ENCODE data around the gene PPM1L. TPM values are rescaled to one million over a fixed set of nuclear protein-coding genes. Genes with fewer than 3 reads are reported as not detected.
"Not testable (repeated sequence)": the region's sequence is repeated elsewhere in the genome, so short reads cannot be mapped to it uniquely, and the experiment has no call there.

Gene PPM1L
- total RNA-seq, 2 donors from 2014 or later = 7.6 to 13.7 TPM

GRCh38 chr3:160977773-160978172, 221.7 kb downstream of the PPM1L start:
- Histone ChIP-seq H3K4me1 (no peaks in the 10 kb centered on the region), H3K27ac (no peak overlapping the region), H3K36me3 (replicated peaks in 1 of 2; ENCODE audit: insufficient read depth in 1 of 2, low read depth in 2 of 2) (no peaks in the 10 kb centered on the region), H3K9me3 (no peaks in the 10 kb centered on the region), H3K4me3 (no peak overlapping the region), H3K27me3 (no peaks in the 10 kb centered on the region)
- no peak for ATAC-seq
- no peak for DNase-seq
- TF ChIP-seq POLR2A (IDR thresholded peaks at IDR 0.05) = no peak
- no peak for TF ChIP-seq CTCF (IDR thresholded peaks at IDR 0.05)
- intact Hi-C loops (cut with DNase I) = no loop called here

- TF ChIP-seq CTCF (IDR thresholded peaks at IDR 0.05) = no peak
- no peak for TF ChIP-seq POLR2A (IDR thresholded peaks at IDR 0.05)
- H3K27me3 ChIP-seq = no peaks in the 10 kb centered on the region
- peak overlapping the region in 1 of 4 donors; percentile 54 for H3K27ac ChIP-seq
- no peak overlapping the region for H3K4me3 ChIP-seq
- no peaks in the 10 kb centered on the region for H3K36me3 ChIP-seq (replicated peaks in 1 of 2; ENCODE audit: insufficient read depth in 1 of 2, low read depth in 2 of 2)
- intact Hi-C loops (cut with DNase I) = no loop called here
- no peak for DNase-seq
- ATAC-seq = no peak
- H3K9me3 ChIP-seq = no peaks in the 10 kb centered on the region
- 74 to 87% methylated on average over 2 of the region's 2 CpGs for WGBS, 2 donors
- H3K4me1 ChIP-seq = no peaks in the 10 kb centered on the region
These were observed 224.7 kb downstream of the PPM1L start for GRCh38 chr3:160980740-160981139.

- Histone ChIP-seq H3K9me3 (no peaks in the 10 kb centered on the region), H3K27ac (peak overlapping the region in 1 of 4 donors; percentile 54), H3K36me3 (replicated peaks in 1 of 2; ENCODE audit: insufficient read depth in 1 of 2, low read depth in 2 of 2) (no peaks in the 10 kb centered on the region), H3K4me3 (no peak overlapping the region), H3K27me3 (no peaks in the 10 kb centered on the region), H3K4me1 (no peaks in the 10 kb centered on the region)
- TF ChIP-seq CTCF (IDR thresholded peaks at IDR 0.05) (no peak), POLR2A (IDR thresholded peaks at IDR 0.05) (no peak)
- intact Hi-C loops (cut with DNase I) = no loop called here
- WGBS, 2 donors = 88 to 97% methylated on average over 3 of the region's 3 CpGs
- ATAC-seq (no peak), DNase-seq (peak in 1 of 4 donors; percentile 63)
These were observed 225.3 kb downstream of the PPM1L start for GRCh38 chr3:160981217-160981938.

- DNase-seq (no peak), ATAC-seq (no peak)
- H3K9me3 ChIP-seq = no peaks in the 10 kb centered on the region
- no peaks in the 10 kb centered on the region for H3K27me3 ChIP-seq
- 59 to 73% methylated on average over 1 of the region's 1 CpG for WGBS, 2 donors
- intact Hi-C loops (cut with DNase I) = no loop called here
- H3K27ac ChIP-seq = no peak overlapping the region
- no peak for TF ChIP-seq CTCF (IDR thresholded peaks at IDR 0.05)
- TF ChIP-seq POLR2A (IDR thresholded peaks at IDR 0.05) = no peak
- no peak overlapping the region for H3K4me3 ChIP-seq
- peaks cover 3% of the 10 kb centered on the region for H3K4me1 ChIP-seq
- H3K36me3 ChIP-seq (replicated peaks in 1 of 2; ENCODE audit: insufficient read depth in 1 of 2, low read depth in 2 of 2) = no peaks in the 10 kb centered on the region
These were observed 226.5 kb downstream of the PPM1L start for GRCh38 chr3:160982491-160982890.

GRCh38 chr3:160983900-160984299, 227.9 kb downstream of the PPM1L start:
- WGBS, 2 donors = 73 to 78% methylated on average over 6 of the region's 6 CpGs
- H3K4me3 ChIP-seq; H3K27me3 ChIP-seq; DNase-seq; H3K27ac ChIP-seq; H3K36me3 ChIP-seq (replicated peaks in 1 of 2; ENCODE audit: insufficient read depth in 1 of 2, low read depth in 2 of 2); intact Hi-C loops (cut with DNase I); ATAC-seq; H3K9me3 ChIP-seq: not testable (repeated sequence)
- peaks cover 17% of the 10 kb centered on the region for H3K4me1 ChIP-seq
